Stimulated activated effector memory CD8-positive, alpha-beta T cell treated with anti-CD3 and anti-CD28 coated beads, Interleukin-12 subunit alpha, Interleukin-12 subunit beta, amount 100 ng/mL, for 72 hours (primary cell): ENCODE results near the gene GPRIN2.

Source experiments
- ATAC-seq: fragments of 150-1000 bp; cut with Tn5 transposase; 2 replicates; pipeline ENCODE4 v1.10.0; 2021
- DNase-seq, 2 donors: peaks; one replicate each; pipeline ENCODE4 v3.0.0; 2021 to 2022; ENCODE audit warnings: low spot score in 2 of 2
- H3K27ac Mint-ChIP-seq: one replicate; pipeline ENCODE4 v1.8.0; 2022; ENCODE audit warnings: mild to moderate bottlenecking, mixed read lengths
- H3K36me3 Mint-ChIP-seq: one replicate; pipeline ENCODE4 v1.8.0; 2022; ENCODE audit warnings: mild to moderate bottlenecking, mixed read lengths
- H3K4me1 Mint-ChIP-seq: one replicate; pipeline ENCODE4 v1.8.0; 2022; ENCODE audit warnings: mixed read lengths
- H3K4me3 Mint-ChIP-seq: one replicate; pipeline ENCODE4 v1.8.0; 2022; ENCODE audit warnings: mild to moderate bottlenecking, mixed read lengths
- H3K9me3 Mint-ChIP-seq: one replicate; pipeline ENCODE4 v1.8.0; 2022; ENCODE audit warnings: mixed read lengths

The GPRIN2 gene

DNA sequence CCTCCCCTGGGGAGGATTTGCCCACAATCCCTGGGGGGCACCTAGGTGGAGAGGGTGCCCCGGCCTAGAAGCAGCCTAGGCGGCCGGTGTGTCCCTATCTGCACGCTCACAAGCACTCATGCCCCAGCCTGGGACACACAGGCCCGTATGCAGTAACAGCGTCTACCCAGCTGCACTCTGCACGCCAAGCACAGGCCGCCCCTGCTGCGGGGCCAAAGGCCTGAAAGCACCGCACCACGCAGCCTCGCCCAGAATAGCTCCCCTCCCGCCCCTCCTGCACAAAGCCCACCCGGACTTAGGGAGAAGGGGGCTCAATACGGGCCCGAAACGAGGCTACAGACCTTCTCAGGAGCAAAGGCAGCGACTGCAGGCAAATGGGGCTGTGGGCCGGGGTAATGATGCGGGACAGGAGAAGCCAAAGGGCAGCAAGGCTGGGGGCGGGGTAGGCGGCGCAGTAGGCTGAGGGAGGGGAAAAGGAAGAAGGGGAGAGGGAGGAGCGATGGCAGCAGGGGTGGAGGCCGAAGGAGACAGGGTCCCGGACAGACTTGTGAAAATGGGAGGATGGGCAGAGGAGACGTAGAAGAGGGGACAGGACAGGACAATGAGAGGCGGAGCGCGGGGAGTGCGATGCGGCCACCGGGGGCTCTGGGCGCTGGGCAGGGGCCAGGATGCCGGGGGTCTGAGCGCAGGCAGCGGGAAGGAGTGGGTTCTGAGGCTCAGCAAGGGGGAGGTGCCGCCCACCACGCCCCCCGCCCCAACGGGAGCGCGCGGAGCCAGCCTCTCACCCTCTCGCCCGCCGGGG, 544 bp downstream of the GPRIN2 start:
- peak overlapping the region; percentile 15 for H3K4me3 Mint-ChIP-seq

DNA sequence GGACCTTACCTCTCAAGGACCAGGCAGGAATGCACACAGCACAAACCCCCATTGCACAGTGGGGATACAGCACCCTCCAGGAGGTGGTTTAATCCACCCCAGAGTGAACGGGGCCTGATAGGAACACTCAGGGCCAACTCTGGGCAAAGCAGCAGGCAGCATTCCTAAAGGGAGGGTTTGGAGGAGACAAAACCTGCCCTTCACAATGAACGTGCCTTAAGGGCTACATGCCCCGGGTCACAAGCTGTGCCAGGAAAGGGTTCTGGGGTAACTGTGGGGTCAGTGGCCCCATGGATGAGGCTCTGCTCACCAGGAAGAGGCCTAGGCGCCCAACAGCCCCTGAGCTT, 1.1 kb downstream of the GPRIN2 start:
- DNase-seq (peak; percentile 1 to 53), ATAC-seq (no peak)
- Mint-ChIP-seq H3K9me3 (no peaks in the 10 kb centered on the region), H3K27ac (no peak overlapping the region), H3K36me3 (no peaks in the 10 kb centered on the region), H3K4me1 (peaks cover 12% of the 10 kb centered on the region), H3K4me3 (no peak overlapping the region)

More for the DNA sequence above, 544 bp downstream of the GPRIN2 start:
- Mint-ChIP-seq H3K27ac (no peak overlapping the region), H3K36me3 (no peaks in the 10 kb centered on the region), H3K4me1 (peaks cover 12% of the 10 kb centered on the region), H3K9me3 (no peaks in the 10 kb centered on the region)
- peak in 1 of 2 donors; percentile 51 for DNase-seq
- ATAC-seq = no peak

DNA sequence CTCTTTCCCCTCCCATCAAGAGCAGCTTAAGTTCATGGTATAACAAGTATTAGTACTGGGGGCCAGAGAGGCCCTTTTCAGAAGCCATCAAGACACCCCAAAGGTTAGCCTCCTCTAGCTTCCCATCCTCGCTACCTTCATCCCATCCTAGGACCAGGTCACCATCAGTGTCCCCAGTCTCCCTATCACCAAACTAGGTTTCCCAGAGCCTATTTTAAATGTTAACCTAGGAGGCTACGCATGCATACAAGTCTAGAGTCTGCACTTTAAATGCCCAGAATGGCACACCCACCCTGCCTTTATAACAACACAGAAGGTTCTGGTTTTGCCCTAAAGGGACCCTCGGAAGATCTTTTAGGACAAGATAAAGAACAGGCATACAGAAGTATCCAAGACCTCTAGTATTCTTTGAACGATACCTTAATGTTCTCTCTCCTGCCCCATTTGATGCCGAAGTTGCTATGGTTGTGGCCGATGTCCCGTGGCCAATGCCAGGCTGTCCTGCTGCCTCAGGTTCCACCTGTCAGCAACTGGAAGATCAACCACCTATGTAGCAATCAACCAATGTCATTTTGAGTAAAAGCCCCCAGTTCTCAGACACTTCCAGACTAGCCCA, 2.2 kb downstream of the GPRIN2 start:
- Mint-ChIP-seq H3K27ac (no peak overlapping the region), H3K36me3 (no peaks in the 10 kb centered on the region), H3K4me1 (peaks cover 12% of the 10 kb centered on the region), H3K9me3 (no peaks in the 10 kb centered on the region), H3K4me3 (no peak overlapping the region)
- ATAC-seq (no peak), DNase-seq (peak in 1 of 2 donors; percentile 47)

DNA sequence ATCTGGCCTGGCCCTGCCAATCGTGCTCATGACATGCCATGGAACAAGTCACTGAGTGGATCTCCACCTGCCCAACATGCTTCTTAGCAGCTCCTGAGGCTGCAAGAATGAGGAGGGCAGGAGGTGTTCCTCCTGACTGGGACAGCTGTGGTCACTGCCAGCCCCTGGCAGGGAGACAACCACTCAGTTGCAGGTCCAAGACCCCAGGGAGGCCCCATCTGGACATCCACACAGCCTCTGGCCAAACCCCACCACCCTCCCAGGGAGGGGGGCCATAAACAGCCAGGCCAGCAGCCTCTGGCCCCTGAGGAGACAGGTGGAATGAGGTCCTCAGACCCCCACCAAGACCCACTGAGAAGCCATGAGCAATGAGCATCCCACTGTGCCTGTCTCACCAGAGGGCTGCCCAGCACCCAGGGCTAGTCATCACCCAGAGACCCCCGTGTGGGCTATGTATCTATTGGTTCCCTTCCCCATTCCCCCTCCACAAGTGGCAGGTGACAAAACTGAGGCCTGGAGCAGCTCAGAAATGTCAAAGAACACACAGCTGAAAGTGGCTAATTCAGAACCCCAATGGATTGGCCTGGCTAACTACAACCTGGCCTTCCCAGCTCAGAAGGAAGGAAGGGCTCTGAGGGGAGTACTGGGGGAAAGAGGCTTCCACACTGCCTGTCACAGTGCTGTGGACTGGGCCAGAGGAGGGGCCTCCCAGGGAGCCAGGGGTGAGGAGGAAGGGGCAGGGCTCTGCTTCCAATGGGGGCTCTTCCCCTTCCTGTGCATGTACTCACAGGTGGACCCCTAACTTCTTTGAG, 3.0 kb downstream of the GPRIN2 start:
- Mint-ChIP-seq H3K9me3 (no peaks in the 10 kb centered on the region), H3K4me3 (no peak overlapping the region), H3K27ac (no peak overlapping the region), H3K4me1 (peaks cover 12% of the 10 kb centered on the region), H3K36me3 (no peaks in the 10 kb centered on the region)
- DNase-seq (peak; percentile 2 to 50), ATAC-seq (no peak)

DNA sequence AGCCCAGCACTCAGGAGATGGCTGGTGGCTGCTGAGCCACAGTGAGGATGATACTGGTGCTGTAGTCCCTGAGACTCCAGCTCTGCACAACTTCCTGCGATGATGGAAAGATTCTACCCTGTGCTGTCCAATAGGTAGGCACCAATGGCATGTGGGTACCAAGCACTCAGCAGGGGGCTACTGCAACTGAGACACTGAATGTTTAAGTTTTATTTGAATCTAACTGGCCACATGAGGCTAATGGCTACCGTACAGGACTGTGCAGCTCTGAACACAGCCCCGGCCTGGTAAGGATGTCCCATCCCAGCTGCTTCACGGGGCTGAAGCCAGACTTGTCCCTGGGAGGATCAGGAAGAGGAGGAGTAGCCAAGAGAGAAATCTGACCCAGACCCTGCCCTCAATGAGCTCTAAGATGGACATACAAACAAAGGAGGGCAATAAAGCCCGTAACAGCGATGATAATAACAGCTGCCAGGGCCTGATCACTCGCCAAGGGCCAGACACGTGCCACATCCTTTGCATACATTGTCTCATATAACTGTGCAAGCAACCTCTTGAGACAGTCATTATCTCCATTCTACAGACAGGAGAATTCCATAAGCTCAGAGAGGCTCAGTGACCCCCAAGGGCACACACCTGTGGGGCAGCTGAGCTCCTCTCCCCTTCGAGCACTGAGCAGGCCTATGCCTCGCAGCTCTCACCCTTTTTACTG, 3.8 kb downstream of the GPRIN2 start:
- Mint-ChIP-seq H3K4me1 (peaks cover 12% of the 10 kb centered on the region), H3K9me3 (no peaks in the 10 kb centered on the region), H3K27ac (no peak overlapping the region), H3K4me3 (no peak overlapping the region), H3K36me3 (no peaks in the 10 kb centered on the region)
- DNase-seq (peak; percentile 1 to 48), ATAC-seq (peak; percentile 0)

DNA sequence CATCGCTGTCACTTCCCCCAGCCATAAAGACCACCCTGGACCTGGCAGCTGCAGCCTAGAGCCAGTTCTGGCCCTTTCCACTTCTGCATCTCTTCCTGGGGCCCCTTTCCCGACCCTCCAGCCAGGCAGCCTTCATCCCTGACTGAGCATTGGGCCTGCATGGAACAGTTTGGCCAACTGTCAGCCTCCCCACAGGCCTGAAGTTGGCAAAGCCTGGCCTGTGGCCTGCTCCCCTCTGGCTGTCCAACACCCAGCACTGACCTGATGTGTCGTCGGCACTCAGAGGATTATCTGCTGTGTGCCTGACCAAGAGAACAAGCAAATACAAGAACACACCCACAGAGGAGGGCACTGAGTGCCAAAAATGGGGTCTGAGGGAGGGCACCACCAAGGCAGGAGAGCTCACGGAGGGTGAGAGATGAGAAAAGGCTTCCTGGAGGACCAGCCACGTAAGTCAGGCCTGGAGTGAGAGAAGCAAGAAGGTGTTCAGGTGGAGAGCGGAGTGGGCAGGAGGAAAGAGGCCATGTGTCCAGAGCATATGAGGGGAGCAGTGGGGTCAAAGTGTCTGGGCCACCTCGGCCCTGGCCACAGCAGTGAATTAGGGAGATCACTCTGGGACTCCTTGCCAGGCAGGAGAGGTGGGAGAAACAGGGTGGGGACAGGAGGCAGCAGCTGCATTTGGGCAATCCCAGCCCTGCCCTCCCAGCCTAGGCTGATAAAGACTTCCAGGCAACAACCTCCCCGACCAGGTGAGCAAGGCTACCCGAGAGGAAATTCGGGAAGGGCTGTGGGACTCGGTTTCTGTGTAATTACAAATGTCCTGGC, 4.5 kb downstream of the GPRIN2 start:
- Mint-ChIP-seq H3K27ac (no peak overlapping the region), H3K36me3 (no peaks in the 10 kb centered on the region), H3K9me3 (no peaks in the 10 kb centered on the region), H3K4me1 (peaks cover 9% of the 10 kb centered on the region), H3K4me3 (no peak overlapping the region)
- DNase-seq (peak; percentile 1 to 51), ATAC-seq (no peak)

DNA sequence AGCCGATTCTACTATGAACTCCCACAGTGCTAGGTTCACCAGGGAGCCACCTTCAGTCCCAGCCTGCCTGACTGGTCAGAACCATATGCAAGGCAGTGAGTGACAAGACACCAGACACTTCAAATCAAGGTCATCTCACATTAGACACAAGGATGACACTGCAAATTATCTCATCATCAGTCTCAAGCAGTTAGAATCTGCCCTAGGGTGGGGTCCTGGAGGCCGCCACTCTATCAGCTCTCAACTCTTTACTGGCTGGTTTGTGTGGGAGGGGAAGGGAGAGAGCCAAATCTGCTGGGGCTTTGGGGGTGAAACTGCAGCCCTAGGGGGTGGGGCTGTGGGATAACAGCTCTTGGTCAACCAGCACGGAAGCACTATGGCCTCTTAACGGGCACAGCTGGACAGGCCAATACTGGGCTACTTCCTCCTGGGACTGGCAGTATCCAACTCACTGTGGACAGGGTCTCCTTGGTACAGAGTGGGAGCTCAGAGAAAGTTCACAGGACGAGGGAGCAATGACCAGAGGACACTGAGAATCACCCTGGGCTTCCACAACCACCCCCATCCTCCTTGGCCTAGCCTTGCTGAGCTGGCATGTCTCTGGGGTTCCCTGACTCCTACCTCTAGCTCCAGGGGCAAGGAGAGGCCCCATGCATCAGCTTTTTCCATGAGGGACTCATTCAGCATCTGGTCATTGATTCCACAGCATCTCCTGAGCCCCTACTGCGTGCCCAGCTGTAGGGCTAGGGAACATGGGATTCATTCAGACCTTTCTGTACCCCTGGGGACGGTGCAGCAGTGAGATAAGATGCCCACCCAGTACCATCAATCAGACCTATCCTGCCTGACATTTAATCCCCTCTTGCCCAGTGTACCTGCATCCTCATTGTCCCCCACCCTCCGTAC, 5.4 kb downstream of the GPRIN2 start:
- DNase-seq = peak in 1 of 2 donors; percentile 49
- Mint-ChIP-seq H3K36me3 (no peaks in the 10 kb centered on the region), H3K9me3 (no peaks in the 10 kb centered on the region), H3K4me1 (peaks cover 4% of the 10 kb centered on the region), H3K4me3 (no peak overlapping the region), H3K27ac (no peak overlapping the region)
- ATAC-seq = no peak

DNA sequence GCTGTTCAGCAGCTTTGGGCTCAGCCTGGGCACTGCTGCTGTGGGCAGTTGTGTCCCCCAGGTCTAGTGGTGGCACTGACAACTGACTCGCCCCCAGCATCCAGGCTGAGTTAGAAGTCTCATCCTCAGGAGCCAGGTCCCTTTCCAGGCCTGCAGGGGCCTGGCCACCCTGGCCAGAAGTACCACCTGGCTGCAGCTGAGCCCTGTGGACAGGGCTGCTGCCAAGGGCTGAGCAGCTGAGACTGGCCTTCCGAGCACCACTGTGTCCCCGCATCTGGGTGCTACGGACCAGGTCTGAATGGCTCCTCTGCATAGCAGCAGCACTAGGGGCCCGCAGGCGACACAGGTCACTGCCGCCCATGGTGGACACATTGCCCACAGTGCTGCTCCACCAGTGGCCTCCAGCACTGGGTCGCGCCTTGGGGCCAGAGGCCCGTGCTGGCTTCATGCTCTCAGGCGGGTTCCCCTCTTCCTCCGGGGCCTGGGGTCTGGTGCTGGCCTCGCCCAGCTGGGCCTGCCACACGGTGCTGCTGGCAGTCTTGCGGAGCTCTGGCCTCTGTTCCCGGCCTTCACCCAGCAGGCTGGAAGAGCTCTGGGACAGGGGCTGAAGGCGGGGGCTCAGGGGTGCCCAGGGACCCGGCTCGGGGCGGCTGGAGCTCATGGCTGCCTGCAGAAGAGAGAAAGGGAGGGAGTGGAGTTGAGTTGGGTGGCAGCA, 6.2 kb downstream of the GPRIN2 start:
- Mint-ChIP-seq H3K27ac (no peak overlapping the region), H3K4me3 (no peak overlapping the region), H3K9me3 (no peaks in the 10 kb centered on the region), H3K4me1 (no peaks in the 10 kb centered on the region), H3K36me3 (no peaks in the 10 kb centered on the region)
- DNase-seq (peak in 1 of 2 donors; percentile 49), ATAC-seq (no peak)

DNA sequence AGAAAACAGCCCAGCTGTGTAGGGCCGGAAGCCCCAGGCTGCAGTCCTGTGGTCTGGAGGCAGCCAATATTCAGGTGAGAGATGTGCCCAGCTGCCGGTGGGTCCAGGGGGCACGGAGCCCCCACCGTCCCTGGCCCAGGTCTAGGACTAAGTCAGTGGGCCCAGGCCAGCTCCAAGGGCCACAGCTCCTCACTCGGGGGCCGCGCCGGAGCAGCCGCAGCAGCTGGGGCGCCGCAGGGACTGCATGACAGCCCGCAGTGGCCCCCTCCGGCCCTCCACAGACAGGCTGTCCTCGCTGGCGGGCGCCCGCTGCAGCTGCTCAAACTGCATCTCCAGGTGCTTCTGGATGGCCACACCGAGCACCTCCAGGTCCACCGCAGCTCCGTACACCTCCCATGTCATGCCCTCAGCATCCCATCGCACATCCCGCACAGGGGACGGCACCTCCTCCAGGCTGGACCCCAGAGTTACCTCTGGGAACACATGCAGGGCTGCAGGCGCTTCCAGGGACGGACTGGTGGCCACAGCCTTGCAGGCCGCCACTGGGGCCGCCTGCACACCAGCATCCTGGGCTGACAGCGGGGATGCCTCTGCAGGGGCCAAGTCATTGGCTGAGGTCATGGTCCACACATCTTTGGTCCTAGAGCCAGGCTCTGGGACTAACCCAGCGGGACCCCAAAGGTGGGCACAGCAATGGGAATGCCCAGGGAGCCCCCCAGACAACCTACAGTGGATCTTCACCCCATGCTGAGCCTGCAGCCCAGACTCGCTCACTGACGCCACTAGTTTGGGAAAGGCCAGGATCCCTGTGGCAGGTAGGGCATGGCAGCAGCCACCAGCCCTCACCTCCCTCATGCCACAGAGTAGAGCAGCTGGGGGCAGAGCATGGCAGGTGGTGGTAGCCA, 7.0 kb downstream of the GPRIN2 start:
- no peak overlapping the region for H3K27ac Mint-ChIP-seq
- H3K36me3 Mint-ChIP-seq = no peaks in the 10 kb centered on the region
- ATAC-seq (no peak), DNase-seq (peak in 1 of 2 donors; percentile 49)
- H3K4me3 Mint-ChIP-seq = no peak overlapping the region
- no peaks in the 10 kb centered on the region for H3K4me1 Mint-ChIP-seq
- no peaks in the 10 kb centered on the region for H3K9me3 Mint-ChIP-seq

DNA sequence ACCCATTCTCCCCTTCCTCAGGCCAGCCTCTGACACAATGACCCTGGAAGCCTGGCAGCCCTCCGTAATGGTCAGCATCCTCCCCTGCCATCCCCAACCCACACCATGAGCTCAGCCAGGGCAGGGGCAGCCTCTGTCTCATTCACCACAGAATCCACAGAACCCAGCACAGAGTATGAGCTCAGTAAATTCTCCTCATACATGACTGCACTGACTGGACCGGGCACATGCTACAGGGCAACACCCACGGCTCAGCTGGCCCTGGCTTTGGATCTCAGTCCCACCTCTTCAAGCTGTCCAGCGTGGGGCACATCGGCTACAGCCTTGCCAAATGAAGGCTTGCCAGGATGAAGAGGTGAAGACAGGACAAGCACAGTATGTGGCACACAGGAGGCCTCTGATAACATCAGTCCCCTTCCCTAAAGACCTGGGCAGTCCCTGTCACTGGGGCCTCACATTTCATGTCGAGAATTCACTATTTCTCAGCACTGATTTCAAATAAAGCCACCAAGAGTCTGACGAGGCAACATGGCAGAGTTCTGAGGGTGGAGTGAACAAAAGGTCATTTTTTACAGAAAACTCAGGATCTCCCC, 7.9 kb downstream of the GPRIN2 start:
- no peaks in the 10 kb centered on the region for H3K9me3 Mint-ChIP-seq
- ATAC-seq = no peak
- no peaks in the 10 kb centered on the region for H3K4me1 Mint-ChIP-seq
- no peaks in the 10 kb centered on the region for H3K36me3 Mint-ChIP-seq
- H3K27ac Mint-ChIP-seq = no peak overlapping the region
- peak in 1 of 2 donors; percentile 50 for DNase-seq
- no peak overlapping the region for H3K4me3 Mint-ChIP-seq

DNA sequence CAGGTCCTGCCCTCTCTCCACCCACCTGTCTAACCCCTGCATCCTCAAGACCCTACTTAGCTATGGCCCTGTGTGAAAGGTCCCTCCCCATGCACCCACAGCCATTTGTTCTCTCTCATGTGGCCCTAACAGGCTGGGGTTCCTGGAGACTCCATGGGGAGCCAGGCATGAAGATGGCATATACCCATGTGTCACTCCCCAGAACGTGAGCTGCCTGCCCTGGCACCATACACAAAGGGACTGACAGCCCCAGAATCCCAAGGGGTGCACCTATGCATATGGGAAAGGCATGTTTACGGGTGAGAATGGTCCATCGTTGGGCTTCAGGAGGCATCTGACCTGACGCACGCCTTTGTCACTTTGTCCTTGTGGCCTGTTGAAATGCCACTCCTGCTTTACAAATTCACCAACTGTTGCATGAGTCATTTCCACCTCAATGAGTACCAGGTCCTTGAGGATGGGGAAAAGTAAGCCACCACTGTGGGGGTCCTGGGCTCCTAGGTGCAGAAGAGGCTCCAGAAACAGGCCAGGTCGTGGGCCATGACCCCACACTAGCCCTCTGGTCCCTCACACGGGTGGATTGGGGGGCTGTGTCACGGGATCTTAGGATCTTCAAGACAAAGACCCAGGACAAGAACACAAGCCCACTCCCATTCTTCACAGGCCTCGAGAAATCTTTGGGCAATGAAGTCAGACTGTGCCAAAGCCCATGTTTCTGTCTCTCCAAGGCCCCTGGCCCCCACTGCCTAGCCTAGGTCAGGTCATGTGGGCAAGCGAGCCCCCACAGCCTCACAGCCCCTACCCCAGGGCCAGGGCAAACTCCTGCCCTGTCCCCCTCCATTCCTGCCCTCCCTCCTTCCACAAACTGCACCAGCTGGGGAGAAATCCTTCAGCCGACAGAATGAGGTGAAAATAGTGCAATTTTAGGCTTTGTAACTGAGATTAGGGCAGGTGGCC, 8.6 kb downstream of the GPRIN2 start:
- DNase-seq (peak in 1 of 2 donors; percentile 49), ATAC-seq (no peak)
- H3K4me3 Mint-ChIP-seq = no peak overlapping the region
- H3K4me1 Mint-ChIP-seq = no peaks in the 10 kb centered on the region
- no peaks in the 10 kb centered on the region for H3K36me3 Mint-ChIP-seq
- H3K9me3 Mint-ChIP-seq = no peaks in the 10 kb centered on the region
- no peak overlapping the region for H3K27ac Mint-ChIP-seq
